Right forelimb (tissue), 1 donor: ENCODE results near the gene AK5.
"Not testable (repeated sequence)": the region's sequence is repeated elsewhere in the genome, so short reads cannot be mapped to it uniquely, and the experiment has no call there.

ENCODE experiments used
- DNase-seq: peaks from one replicate; pipeline ENCODE4 v3.0.0-alpha.2; 2018

AK5 gene

DNA sequence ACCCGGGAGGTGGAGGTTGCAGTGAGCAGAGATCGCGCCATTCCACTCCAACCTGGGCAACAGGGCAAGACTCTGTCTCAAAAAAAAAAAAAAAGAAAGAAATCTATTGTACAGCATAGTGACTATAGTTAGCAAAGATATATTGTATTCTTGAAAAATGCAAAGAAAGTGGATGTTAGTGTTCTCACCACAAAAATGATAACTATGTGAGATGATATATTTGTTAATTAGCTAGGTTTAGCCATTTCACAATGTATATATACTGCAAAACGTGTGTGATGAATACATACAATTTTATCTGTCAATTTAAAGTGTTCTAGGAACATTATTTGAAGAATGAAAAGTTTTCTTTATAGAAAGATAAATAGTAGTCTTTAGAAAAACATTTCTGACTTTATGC lies 179.9 kb downstream of the AK5 start:
- no peak for DNase-seq

DNA sequence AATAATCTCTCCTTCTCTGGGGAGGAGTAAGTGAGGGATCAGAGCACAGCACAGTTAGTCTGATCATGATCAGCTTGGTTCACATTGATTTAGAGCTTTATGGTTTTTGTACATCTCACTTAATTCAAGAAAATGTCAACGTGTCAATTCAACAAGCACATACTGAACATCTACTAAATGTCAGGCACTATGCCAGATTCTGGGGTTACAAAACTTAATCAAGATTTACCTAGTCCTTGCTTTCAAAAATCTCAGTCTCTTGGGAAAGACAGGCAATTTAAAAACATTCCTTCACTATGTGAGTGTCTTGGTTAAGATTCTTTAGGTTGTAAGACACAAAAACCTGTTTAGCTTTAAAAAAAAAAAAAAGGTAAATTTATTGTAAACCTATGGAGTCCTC lies 181.4 kb downstream of the AK5 start:
- no peak for DNase-seq

DNA sequence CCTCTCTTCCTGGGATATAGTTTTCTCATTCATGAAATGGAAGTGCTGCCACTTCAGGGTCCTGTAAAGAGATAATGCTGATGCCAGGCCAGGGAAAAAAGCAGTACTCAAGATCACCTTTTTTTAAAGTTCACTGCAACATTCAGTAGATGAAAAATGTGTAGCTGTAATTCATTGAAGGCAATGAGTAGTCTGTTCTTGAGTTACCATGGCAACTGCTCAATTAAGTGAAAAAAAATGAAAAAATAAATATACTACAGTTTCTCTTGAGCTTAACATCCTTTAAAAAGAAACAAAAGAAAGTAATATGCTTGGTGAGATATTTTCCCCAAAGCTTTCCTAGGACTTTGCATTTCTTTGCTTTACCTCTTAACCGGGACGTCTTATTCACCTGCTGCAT lies 183.3 kb downstream of the AK5 start:
- no peak for DNase-seq

DNA sequence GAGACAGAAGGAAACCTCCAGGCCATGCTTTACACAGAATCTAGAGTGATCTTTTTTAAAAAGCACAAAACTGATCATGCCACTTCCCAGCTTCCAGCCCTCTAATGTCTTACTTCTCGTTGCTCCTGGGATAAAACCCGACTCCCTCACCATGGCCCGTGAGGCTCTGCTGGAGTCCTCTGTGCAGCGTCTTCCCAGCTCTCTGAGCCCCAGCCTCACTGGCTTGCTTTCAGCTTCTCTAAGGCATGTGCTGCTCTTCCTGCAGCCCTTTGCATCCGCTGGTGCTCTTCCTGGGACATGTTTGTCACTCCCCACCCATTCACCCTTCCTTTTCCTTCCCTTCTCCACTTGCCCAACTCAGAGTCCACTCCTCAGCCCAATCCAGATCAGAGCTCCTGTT lies 184.1 kb downstream of the AK5 start:
- no peak for DNase-seq

DNA sequence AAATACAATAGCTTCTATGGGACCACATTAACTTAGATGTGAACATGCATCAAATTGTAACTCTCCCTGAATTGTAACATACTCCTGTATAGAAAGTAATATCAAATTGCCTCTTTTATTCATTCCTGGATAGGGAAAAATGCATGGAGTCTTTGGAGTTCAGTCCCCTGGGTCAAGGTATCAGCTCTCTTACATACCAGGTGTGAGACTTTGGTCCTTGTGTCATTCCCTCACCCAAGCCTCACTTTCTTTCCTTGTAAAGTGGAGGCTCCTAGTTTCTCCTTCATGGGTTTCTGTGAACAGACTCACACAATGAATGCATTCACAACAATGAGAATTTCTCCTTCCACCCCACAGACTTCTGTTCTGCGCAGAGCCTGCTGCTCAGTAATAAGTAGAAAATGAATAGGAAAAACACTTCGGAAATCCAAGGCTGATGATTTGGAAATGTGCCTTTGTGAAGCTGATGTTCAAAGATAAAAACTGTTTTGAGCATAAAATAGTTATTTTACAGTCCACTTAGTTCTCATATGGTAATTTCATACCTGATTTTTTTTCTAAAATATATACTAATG lies 185.3 kb downstream of the AK5 start:
- no peak for DNase-seq

DNA sequence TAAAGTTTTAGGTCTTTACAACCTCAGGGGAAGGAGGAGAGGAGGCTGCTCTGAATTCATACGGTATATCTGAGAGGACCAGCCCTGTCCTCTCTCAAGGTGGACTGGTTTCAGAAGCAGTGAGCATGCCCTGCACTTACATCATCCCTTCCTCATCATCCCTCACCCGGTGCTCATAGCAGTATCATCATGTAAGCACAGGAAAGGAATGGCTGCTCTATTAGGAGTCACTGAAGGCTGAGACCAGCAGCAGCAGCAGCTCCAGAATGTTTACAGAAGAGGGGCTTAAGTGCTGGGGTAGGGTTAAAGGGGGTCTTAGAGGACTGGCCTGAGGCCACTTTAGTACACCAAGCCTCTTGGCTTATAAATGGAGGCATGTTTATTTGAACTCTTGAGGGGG lies 185.9 kb downstream of the AK5 start:
- no peak for DNase-seq

DNA sequence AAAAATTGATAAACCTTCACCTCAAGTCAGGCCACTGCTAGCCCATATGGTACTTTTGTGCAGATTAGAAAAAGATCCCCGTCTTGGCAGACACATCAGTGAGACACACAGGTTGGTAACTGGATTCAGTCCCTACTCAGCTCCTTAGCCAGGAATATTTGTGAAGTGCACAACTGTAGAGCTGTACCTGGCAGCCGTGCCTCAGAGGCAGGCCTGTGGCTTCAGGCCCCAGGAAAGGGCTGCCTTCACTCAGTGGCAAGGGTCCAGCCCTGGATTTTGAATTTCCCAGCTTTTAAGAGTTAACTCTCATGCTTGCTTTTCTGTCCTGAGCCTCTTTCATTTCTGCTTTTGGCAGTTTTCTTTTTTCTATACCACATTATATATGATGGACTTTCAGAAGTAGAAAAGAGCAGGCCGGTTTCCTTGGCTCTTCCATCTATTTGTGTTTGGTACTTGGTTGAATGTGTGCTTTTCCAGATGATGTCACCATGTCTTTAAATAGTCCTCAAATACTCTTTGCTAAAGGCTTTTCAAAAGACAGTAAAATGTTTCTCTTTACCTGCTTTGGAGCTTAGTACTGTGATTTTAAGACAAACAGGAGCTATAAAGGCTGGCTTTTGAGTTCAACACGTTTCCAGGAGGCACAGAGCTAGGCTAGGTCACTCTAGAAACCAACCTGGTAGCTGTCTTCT lies 186.6 kb downstream of the AK5 start:
- DNase-seq = peak; percentile 58

DNA sequence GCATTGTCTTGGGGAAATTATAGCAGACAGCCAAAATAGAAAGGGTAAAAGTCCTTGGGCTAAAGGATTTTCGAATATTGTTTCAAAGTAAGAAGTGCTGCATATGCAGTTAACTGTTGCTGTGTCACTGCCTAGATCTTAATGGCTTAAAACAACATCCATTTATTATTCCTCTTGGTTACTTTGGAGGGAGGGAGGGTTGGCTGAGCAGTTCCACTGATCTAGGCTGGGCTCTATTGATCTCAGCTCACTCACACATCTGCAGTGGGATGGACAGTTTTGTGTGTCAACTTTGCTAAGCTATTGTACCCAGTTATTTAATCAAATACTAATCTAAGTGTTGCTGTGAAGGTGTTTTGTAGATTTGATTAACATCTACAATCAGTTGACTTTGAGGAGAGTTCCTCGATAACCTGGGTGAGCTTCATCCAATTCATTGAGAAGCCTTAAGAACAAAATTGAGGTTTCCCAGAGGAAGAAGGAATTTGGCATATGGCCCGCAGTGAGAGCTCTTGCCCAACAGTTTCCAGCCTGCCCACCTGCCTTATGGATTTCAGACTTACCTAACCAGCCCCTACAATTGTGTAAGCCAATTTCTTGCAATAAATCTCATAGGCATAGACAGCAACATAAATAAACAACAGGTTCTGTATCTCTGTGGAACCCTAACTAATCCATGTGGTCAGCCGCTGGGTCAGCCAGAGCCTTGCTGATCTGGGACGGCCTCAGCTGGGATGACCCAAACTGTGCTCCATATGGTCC lies 187.3 kb downstream of the AK5 start:
- DNase-seq = no peak

DNA sequence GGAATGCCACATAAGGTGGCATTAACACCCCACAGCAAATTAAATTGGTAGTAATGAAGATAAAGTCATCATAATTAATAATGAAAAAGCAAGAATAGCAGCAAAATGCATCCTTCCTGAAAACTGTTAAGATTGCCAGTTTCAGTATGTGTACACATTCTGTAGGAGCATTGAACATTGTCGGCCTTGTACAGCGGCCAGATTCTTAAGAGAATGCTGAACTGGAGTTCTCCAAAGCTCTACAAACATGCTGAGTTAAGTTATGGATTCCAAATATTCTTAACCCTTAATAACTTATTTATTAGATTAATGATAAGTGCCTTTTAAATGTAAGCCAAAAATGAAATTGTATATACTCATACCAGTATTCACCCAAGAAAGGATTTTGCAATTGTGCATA lies 189.9 kb downstream of the AK5 start:
- DNase-seq = no peak

DNA sequence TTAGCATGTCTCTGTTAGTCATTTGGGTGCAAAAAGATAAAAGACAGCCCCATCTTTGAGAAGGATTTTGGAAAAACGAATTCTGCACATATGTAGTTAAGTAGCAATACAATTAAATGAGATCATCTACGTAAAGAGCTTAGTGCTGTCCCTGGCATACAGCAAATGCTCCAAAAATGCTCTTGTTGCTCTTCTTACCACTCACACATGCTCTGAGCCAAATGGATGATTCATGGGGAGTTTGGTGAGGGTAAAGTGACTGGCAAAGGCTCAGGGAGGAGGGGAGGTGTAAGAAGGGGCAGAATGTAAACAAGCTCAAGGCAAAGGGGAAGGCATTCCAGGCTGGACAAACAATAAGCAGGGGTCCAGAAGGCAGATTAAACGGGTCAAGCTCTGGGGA lies 191.9 kb downstream of the AK5 start:
- no peak for DNase-seq

DNA sequence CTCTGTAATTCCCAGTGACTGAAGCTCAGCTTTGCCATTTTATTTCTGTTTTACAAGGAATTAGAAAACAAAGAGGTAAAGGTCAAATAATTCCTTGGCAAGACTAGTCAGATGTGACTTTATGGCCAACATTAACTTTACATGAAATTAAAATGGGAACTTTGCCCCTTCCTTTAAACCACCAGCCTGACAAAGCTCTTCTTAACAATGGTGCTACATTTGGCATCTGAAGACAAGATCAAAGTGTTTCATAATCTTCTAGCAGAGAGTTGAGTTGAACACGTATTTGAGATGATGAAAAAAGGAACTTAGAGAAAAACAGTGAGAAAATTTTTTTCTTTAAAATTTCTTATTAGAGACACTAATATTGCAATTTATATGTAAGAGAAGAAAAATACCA lies 193.8 kb downstream of the AK5 start:
- no peak for DNase-seq

DNA sequence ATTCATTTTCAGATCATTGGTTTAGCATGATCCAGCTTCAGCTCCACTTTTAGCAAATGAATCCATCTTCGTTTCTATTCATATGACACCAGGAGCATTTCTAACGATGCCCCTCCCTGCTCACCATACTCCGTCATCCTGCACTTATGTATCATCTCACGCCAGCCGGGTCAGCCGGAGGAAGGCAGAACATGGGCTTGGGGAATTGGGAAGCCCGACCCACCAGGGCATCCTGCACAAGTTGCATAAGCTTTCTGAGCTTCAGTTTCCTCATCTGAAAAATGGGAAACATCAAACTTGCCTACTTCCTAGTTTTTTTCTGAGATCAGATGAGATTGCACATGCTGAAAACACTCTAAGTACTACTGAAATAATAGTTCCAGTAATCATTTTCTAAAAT lies 194.7 kb downstream of the AK5 start:
- no peak for DNase-seq

DNA sequence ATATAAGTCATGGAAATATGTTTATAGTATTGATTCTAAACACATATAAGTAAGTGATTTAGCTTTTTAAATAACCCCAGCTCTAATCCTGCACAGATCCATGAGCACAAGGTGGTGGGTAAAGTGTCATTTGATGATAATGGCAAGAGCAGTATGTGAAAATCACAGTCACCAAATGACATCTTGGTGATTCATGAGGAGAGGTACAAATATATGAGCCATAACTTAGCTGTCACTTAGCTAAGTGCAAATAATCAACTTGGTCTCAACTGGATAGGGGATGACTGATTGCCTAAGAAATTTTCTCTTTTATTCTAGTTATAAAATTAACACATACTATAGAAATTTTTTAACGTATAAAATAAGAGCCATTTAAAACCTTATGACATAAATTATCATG lies 202.5 kb downstream of the AK5 start:
- DNase-seq = no peak

DNA sequence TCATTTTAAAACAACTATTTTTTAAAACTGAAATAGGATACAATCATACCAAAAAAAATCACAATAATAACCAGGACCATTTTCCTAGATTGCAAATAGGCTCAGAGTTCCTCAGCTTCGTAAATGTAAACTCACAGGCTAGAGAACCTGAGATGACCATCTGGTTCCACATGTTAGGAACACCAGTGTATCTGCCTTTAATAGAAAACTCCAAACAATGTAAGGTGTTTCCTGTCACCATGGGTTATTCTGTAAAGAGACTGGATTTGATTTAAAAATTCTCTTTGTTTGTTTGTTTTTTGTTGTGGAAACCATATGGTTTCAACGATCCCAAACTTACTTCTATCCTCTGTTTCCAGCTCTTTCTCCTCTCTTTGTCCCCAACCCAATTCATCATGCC lies 203.1 kb downstream of the AK5 start:
- DNase-seq = no peak

DNA sequence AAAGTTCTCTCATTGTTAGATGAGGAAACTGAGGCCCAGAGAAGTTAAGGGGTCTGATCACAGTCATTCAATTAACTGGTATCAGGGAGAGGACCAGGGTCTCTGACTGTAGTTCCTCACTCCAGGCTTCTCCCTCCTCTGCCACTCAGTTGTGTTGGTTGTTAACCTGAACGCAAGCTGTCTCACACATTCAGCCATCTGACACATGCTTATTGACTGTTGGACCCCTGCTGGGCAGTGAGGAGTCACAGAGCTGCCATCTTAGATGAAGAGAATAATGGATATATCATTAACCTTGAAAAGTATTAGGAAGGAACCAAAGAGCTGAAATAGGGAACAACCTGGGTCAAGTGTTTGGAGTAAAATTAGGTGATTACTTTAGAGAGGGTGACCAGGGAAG lies 205.8 kb downstream of the AK5 start:
- DNase-seq = no peak

DNA sequence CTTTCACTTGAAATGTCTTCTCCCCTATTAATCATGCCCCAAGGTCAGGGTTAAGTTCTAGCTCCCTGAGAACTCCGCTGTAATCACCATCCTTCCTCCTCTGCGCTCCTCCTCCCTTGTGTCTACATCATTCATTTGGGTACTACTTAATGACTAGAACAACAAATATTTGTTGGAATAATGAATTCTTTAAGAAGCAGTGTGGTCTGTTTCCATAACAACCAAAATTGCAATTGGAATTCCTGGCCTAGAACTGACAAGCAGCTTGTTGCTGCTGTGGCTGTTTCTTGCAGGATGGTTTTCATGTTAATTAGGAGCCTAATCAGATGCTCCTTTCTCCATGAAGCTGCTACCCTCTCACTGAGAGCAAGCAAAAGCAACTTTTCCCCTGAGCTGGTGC lies 208.1 kb downstream of the AK5 start:
- no peak for DNase-seq

DNA sequence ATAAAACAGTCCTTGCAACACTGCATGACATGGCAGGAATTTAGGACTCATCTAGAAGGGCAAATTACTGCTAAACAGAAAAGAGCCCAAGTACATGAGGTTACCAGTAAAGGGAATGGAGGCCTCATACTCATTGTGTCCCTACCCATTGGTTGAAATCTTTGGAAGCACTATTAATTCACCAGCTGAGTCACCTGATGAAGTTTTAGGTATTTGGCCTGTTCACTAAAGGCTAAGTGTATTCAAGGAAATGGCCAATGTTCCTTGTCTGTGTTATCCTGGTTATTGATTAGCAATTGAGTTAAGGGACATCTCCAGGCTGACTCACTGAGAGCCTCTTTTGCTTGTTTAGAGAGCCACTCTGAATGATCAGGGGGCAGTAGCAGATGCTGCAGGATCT lies 212.2 kb downstream of the AK5 start:
- DNase-seq = no peak

DNA sequence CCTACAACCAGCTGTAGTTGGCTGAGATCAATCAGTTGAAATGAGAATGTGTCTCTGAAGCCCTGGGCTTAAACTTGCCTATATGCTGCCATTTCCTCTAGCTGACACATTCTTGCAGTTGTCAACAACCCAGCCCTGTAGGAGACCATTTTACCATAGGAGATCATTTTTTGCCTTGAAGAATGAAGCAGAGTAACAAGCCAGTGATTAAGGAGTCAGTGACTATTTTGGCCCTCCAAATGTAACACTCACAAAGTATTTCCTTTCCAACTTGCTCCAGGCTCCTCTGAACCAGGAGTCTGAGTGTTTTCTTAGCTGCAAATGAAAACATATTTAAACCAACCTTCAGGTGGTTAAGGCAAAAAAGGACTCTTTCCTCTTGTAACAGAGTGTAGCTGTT lies 217.1 kb downstream of the AK5 start:
- DNase-seq = no peak

DNA sequence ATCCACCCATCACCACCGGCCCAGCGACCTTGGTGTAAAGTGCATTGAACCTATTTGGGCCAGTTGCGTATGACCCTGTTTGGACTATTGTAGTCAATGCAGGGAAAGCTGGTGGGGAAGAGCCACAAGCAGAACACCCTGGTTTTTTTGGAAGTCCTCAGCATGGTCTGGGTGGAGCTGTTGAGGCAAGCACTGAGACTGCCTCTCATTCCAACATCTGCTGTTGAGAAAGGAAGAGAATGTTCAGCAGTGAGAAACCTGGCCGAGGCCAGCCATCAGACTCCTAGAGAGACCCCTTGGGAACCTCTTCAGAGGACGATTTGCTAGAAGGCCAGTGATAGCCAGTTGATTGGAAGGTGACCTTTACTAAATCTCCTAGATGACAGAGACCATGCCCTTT lies 217.6 kb downstream of the AK5 start:
- DNase-seq = no peak

DNA sequence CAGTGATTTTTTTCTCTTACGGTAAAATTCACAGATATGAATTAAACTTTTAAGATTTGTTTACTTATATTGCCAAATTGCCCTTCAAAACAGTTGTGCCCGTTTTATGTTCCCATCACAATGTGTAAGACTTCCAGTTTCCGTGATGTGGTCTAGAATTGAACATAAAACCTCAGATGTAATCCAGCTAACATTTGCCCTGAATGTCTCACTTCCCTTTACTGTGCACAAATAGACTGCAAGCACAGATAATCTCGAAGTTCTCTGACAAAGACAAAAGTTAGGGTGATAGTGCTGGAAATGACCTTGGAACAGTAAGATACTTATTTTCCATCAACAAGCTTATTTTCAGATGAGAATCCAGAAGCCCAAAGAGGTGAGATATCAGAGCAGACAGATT lies 223.2 kb downstream of the AK5 start:
- DNase-seq = no peak

DNA sequence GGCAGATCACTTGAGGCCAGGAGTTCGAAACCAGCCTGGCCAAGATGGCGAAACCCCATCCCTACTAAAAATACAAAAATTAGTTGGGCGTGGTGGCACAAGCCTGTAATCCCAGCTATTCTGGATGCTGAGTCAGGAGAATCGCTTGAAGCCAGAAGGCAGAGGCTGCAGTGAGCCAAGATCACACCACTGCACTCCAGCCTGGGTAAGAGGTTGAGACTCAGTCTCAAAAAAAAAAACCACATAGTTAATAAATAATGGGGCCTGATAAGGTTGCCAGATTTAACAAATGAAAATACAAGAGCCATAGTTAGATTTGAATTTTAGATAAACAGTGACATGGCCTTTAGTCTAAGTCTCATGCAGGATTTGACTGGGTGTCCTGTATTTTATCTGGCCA lies 225.0 kb downstream of the AK5 start:
- DNase-seq = no peak

DNA sequence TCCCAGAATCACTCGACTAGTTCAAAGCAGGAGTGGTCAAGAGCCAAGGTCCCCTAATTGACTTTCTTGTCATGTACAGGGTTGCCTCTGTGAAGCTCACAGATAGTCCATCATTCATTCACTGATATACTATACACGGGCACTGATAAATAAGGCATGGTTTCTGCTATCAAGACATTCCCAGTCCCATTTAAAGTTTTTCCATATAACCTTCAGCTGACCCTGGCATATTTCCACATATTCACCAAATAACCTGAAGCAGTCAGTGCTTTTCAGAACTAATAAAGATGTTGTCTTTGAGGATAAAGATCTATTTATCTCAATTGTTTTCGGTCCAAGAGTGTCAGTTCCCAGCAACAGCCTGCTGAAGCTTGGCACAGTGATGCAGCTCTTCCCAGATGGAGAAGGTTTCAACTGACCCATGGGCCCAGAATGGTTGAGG lies 227.3 kb downstream of the AK5 start:
- no peak for DNase-seq

DNA sequence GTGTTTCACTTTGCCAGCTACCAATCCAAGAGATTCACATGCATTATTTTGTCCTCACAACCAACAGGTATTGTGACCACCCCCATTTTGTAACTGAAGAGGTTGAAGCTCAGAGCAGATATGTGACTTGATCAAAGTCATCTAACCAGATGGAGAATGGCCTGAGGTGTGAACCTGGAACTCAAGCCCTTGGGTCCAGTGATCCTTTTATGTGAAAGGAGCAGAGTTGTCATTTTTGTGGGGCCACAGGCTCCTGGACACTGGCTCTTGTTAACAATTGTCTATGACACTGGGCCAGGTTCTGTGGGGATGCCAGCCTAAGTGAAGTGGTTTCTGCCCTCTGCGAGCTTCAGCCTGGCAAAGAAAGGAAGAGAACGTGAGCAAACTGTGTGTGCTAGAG lies 228.1 kb downstream of the AK5 start:
- DNase-seq = no peak

DNA sequence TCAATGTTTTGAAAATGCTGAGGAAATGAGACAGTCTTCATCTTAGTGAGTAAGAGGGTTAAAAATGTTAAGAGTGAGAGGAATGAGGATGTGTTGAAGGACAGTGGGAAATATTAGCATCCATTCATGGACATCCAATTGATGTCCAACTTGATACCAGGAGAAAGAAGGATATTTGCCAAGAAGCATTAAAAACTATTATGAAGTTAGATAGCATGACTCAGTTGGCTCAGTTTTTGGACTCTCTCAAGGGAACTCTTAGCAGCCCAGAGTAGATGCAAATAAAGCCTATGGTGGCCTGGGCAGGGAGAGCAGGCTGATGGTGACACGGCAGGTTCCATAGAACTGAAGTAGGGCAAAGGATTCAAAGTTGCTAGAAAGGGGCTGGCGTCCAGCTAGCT lies 229.6 kb downstream of the AK5 start:
- DNase-seq = no peak

DNA sequence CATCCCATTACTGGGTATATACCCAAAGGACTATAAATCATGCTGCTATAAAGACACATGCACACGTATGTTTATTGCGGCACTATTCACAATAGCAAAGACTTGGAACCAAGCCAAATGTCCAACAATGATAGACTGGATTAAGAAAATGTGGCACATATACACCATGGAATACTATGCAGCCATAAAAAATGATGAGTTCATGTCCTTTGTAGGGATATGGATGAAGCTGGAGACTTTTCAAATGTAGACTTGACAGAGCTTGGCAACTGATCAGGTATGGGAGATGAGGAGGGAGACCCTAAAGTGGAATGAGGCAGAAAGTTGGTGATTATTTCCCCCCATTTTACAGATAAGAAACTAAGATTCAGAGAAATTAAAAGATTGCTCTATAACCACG lies 230.8 kb downstream of the AK5 start:
- DNase-seq = not testable (repeated sequence)
